DOHH2 (cell line): Measurements from ENCODE around the gene NEURL1.

Source experiments
- CTCF ChIP-seq: fragments of 200-600 bp; sonication (generic); IDR thresholded peaks from one replicate; pipeline ENCODE4 v1.5.1; 2014; ENCODE audit warnings: antibody characterized with exemption, mild to moderate bottlenecking, low read depth, low read length; ENCODE audit not compliant: poor library complexity, severe bottlenecking
- EZH2phosphoT487 ChIP-seq: fragments of 200-600 bp; sonication (generic); IDR thresholded peaks from 2 replicates; pipeline ENCODE4 v1.6.1; 2017; ENCODE audit warnings: borderline replicate concordance, mild to moderate bottlenecking, antibody characterized with exemption, low read length, moderate library complexity, mixed read lengths

- TF ChIP-seq CTCF: no peak
- no peak for TF ChIP-seq EZH2phosphoT487
Observed at GRCh38 chr10:103600956-103601569, 107.6 kb downstream of the NEURL1 start.
